GM12892 (cell line): Measurements from ENCODE around the gene DNAJB13.

ENCODE experiments used
- POLR2A ChIP-seq: IDR thresholded peaks from 2 replicates; pipeline ENCODE4 v1.6.1; 2011; ENCODE audit warnings: low read depth, low read length, control low read depth
- POLR2AphosphoS5 ChIP-seq: IDR thresholded peaks from 2 replicates; pipeline ENCODE4 v1.6.1; 2011; ENCODE audit warnings: low read depth, low read length, control low read depth

DNA sequence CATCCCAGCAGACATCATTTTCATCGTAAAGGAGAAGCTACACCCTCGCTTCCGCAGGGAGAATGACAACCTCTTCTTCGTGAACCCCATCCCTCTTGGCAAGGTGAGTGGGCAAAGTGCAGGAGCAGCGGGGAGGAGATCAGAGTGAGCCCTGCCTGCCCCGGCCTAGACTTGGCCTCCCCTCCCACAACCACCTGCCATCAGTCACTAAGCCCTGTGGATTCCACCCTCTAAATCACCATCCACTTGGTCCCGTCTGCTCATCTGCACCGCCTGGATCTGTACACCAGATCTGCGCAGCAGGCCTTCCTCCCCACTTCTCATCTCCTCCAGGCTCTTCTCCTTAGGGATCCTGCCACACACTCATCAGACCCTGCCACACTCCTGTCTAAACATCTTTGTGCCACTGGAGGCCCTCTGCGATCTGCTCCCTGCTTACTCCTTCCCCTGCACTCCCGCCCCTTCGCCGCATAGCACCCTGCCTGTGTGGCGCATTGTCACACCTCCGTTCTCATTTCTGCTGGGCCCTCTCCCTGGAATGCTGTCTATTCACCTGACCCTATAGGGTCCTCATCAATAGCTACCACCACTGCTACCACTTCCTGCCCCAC lies 17.6 kb downstream of the DNAJB13 start:
- TF ChIP-seq POLR2A (no peak), POLR2AphosphoS5 (no peak)
